ENCODE measurements around the gene TGFBRAP1. TPM values are rescaled to one million over a fixed set of nuclear protein-coding genes. Genes with fewer than 3 reads are reported as not detected.

TGFBRAP1 gene
- total RNA-seq, 4 donors from 2014 or later = 20.9 to 30.8 (median 23.2) TPM

DNA sequence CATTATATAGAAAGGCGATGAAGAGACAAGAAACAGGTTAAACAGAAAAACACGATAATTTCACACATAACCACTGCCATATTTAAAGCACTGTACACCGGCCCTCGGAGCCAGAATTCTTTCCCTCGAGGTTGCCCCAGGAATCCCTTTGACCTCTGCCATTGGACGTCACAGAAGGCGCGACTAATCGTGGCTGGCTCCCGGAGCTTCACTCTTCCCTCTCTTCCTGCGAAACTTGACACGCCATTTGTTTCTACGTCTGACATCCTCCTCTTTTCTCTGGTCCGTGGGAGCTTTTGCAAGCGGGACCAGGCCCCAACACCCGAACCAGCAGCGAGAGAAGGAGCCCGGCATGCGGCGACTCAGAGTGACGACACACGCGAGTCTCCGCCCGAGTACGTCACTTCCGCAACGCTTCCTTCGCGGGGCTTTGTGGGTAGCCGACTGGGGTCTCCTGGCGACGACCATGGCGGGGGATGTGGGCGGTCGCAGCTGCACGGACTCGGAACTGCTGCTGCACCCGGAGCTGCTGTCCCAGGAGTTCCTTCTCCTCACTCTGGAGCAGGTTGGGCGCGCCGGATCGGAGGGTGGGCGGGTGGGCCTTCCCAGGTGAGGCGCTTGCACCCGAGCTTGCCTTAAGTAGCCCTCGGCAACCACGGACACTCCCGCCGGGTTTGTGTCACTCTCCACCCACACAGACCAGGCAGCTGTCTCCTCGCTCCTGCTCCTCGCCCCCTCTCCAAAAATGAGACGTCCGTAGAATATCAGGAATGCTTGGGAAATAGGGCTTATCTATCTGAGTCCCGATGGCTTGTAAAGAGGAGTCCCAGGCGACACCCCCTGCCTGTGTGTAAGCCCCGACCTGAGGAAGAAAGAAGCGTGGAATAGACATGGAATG, 7.8 kb upstream of the TGFBRAP1 start, which contains the start of gene C2orf49:
Gene C2orf49 (plus strand): TSS at position 419 of the 898 bp plus-strand sequence. CDS start 48 bp downstream, at position 467.
- H3K4me1 ChIP-seq = peaks cover 0 to 37% (median 15%) of the 10 kb centered on the region in 4 donors
- H3K4me3 ChIP-seq = peak within 1 kb of the TSS; percentile 82 to 95 (median 92)
- H3K27me3 ChIP-seq = no peaks in the 10 kb centered on the region
- DNase-seq (ENCODE audit: low spot score in 2 of 2) = peak; percentile 71 to 90
- H3K9me3 ChIP-seq = no peaks in the 10 kb centered on the region
- peak within 1 kb of the TSS; percentile 88 to 97 (median 92) for H3K27ac ChIP-seq
- TF ChIP-seq EP300 (IDR thresholded peaks at IDR 0.05) (peak; percentile 90 to 95), POLR2A (IDR thresholded peaks at IDR 0.05) (no peak)
- TF ChIP-seq, protein P1, sequence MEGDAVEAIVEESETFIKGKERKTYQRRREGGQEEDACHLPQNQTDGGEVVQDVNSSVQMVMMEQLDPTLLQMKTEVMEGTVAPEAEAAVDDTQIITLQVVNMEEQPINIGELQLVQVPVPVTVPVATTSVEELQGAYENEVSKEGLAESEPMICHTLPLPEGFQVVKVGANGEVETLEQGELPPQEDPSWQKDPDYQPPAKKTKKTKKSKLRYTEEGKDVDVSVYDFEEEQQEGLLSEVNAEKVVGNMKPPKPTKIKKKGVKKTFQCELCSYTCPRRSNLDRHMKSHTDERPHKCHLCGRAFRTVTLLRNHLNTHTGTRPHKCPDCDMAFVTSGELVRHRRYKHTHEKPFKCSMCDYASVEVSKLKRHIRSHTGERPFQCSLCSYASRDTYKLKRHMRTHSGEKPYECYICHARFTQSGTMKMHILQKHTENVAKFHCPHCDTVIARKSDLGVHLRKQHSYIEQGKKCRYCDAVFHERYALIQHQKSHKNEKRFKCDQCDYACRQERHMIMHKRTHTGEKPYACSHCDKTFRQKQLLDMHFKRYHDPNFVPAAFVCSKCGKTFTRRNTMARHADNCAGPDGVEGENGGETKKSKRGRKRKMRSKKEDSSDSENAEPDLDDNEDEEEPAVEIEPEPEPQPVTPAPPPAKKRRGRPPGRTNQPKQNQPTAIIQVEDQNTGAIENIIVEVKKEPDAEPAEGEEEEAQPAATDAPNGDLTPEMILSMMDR (IDR thresholded peaks at IDR 0.05) = peak in 1 of 5 experiments; percentile 46
- H3K36me3 ChIP-seq = peaks cover 0 to 38% (median 7%) of the 10 kb centered on the region in 3 donors
- WGBS, 2 donors = 0% methylated on average over 42 to 58 of the region's 58 CpGs

DNA sequence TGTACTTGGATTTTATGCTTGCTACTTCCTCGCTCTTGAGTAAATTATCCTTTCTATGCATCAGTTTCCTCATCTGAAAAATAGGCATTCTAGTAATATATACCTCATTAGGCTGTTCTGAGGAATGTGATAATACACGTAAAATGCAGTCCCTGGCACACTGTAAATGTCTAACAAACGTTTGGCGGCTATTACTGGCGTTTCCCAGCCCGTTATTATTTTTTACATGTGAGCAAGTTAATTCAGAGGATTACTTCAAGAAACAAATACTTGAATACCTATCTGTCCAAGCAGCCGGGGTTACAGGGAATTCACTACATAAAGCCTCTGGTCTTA, 7.2 kb upstream of the TGFBRAP1 start:
- Histone ChIP-seq H3K27ac (peak overlapping the region; percentile 88 to 97 (median 92)), H3K27me3 (no peaks in the 10 kb centered on the region), H3K4me3 (peak overlapping the region; percentile 82 to 95 (median 92)), H3K9me3 (no peaks in the 10 kb centered on the region), H3K36me3 (peaks cover 0 to 33% (median 7%) of the 10 kb centered on the region in 3 donors), H3K4me1 (peaks cover 0 to 37% (median 15%) of the 10 kb centered on the region in 4 donors)
- WGBS, 2 donors = 3% methylated on average over 7 of the region's 7 CpGs
- no peak for DNase-seq (ENCODE audit: low spot score in 2 of 2)
- TF ChIP-seq, protein P1 (IDR thresholded peaks at IDR 0.05) = no peak
- TF ChIP-seq EP300 (IDR thresholded peaks at IDR 0.05) (no peak), POLR2A (IDR thresholded peaks at IDR 0.05) (no peak)

DNA sequence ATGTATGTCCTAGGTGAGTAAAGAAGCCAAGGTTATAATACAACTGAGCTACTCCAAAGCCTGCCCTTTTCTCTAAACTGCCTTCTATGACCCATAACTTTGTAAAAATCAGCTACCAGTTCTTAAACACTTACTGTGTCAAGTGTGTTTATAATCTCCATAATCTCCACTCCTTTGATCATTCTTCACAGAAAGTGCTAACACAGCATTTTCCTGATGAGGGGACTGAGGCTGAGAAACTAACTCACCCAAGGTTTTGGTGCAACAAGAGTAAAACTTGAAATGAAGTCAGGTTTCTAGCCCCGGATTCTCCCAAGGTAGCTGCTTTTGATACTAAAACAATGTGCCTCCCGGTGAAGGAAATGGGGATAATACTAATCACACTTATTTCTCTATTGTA, 5.9 kb upstream of the TGFBRAP1 start:
- no peak for TF ChIP-seq EP300 (IDR thresholded peaks at IDR 0.05)
- TF ChIP-seq, protein P1 (IDR thresholded peaks at IDR 0.05) = no peak
- no peak for TF ChIP-seq POLR2A (IDR thresholded peaks at IDR 0.05)
- no peak for DNase-seq (ENCODE audit: low spot score in 2 of 2)
- H3K36me3 ChIP-seq = peaks cover 0 to 20% (median 7%) of the 10 kb centered on the region in 3 donors
- no peaks in the 10 kb centered on the region for H3K9me3 ChIP-seq
- 95 to 96% methylated on average over 2 of the region's 2 CpGs for WGBS, 2 donors
- no peak overlapping the region for H3K27ac ChIP-seq
- peaks cover 0 to 41% (median 16%) of the 10 kb centered on the region in 4 donors for H3K4me1 ChIP-seq
- no peaks in the 10 kb centered on the region for H3K27me3 ChIP-seq
- no peak overlapping the region for H3K4me3 ChIP-seq

DNA sequence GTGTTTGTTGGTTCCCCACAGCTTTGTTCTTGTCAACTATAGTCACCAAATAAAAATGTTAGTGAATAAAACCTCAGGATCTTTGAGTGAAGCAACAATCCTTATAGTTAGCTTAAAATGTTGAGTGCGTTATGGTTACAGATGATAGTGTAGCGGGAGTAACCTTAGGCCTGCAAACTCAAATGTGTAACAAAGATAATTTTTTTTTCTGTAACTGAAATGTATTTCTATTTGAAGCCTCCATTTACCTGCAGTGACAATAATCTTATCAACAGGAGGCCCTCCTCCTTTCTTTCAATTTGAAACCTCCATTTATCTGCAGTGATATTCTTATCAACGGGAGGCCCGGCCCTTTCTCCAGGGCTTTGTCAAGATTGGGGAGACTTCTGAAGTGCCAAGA, 4.7 kb upstream of the TGFBRAP1 start:
- no peaks in the 10 kb centered on the region for H3K9me3 ChIP-seq
- H3K27me3 ChIP-seq = no peaks in the 10 kb centered on the region
- peaks cover 0 to 13% (median 0%) of the 10 kb centered on the region in 3 donors for H3K36me3 ChIP-seq
- no peak overlapping the region for H3K27ac ChIP-seq
- no peak overlapping the region for H3K4me3 ChIP-seq
- no peak for DNase-seq (ENCODE audit: low spot score in 2 of 2)
- TF ChIP-seq EP300 (IDR thresholded peaks at IDR 0.05) = no peak
- no peak for TF ChIP-seq POLR2A (IDR thresholded peaks at IDR 0.05)
- TF ChIP-seq, protein P1 (IDR thresholded peaks at IDR 0.05) = no peak
- WGBS, 2 donors = 88 to 95% methylated on average over 4 of the region's 4 CpGs
- peaks cover 0 to 35% (median 19%) of the 10 kb centered on the region in 4 donors for H3K4me1 ChIP-seq

Measured in tibial nerve (tissue), 4 donors.